HG03060 (cell line): ENCODE data around the gene FRS2.
"Not testable (repeated sequence)": the region's sequence is repeated elsewhere in the genome, so short reads cannot be mapped to it uniquely, and the experiment has no call there.

ENCODE experiments used
- ATAC-seq: cut with Tn5 transposase; IDR thresholded peaks from one replicate; pipeline ENCODE4 v1.9.1; 2021; ENCODE audit warnings: low read depth, moderate number of reproducible peaks; ENCODE audit not compliant: unreplicated experiment

FRS2 gene

GRCh38 chr12:69570000-69570516 lies 99.9 kb downstream of the FRS2 start:
- ATAC-seq = no peak

- no peak for ATAC-seq
Measured at GRCh38 chr12:69570545-69571399, 100.6 kb downstream of the FRS2 start.

GRCh38 chr12:69575346-69575745 lies 105.2 kb downstream of the FRS2 start:
- no peak for ATAC-seq

GRCh38 chr12:69578283-69578682 lies 108.1 kb downstream of the FRS2 start:
- ATAC-seq = no peak

- ATAC-seq = no peak
Measured at GRCh38 chr12:69579029-69579428, 108.8 kb downstream of the FRS2 start.

- no peak for ATAC-seq
Measured at GRCh38 chr12:69580074-69580473, 109.9 kb downstream of the FRS2 start.

- ATAC-seq = no peak
Measured at GRCh38 chr12:69583203-69583602, 113.0 kb downstream of the FRS2 start.

- peak; percentile 95 for ATAC-seq
Measured at GRCh38 chr12:69585189-69586062, 115.2 kb downstream of the FRS2 start, which contains the start of gene CCT2. CCT2 (plus strand) TSS chr12:69585459; CDS start chr12:69585522, 63 bp downstream.

- ATAC-seq = no peak
Measured at GRCh38 chr12:69588527-69588926, 118.3 kb downstream of the FRS2 start.

GRCh38 chr12:69589082-69589481 lies 118.9 kb downstream of the FRS2 start:
- no peak for ATAC-seq

- no peak for ATAC-seq
Measured at GRCh38 chr12:69595689-69596088, 125.5 kb downstream of the FRS2 start.

- ATAC-seq = no peak
Measured at GRCh38 chr12:69598174-69598753, 128.1 kb downstream of the FRS2 start.

GRCh38 chr12:69600804-69601203 lies 130.6 kb downstream of the FRS2 start:
- ATAC-seq = no peak

- no peak for ATAC-seq
Measured at GRCh38 chr12:69601962-69602685, 131.9 kb downstream of the FRS2 start.

GRCh38 chr12:69602954-69603353 lies 132.8 kb downstream of the FRS2 start:
- no peak for ATAC-seq

GRCh38 chr12:69603556-69603955 lies 133.4 kb downstream of the FRS2 start:
- not testable (repeated sequence) for ATAC-seq

GRCh38 chr12:69604275-69604674 lies 134.1 kb downstream of the FRS2 start:
- not testable (repeated sequence) for ATAC-seq

GRCh38 chr12:69608114-69608513 lies 137.9 kb downstream of the FRS2 start:
- no peak for ATAC-seq

- no peak for ATAC-seq
Measured at GRCh38 chr12:69610126-69610525, 139.9 kb downstream of the FRS2 start.

- ATAC-seq = no peak
Measured at GRCh38 chr12:69610729-69611128, 140.5 kb downstream of the FRS2 start, which contains the start of gene LRRC10. LRRC10 (minus strand) TSS chr12:69610907; CDS start chr12:69610838, 69 bp downstream.
